ENCODE data around the gene RECK.

DNA sequence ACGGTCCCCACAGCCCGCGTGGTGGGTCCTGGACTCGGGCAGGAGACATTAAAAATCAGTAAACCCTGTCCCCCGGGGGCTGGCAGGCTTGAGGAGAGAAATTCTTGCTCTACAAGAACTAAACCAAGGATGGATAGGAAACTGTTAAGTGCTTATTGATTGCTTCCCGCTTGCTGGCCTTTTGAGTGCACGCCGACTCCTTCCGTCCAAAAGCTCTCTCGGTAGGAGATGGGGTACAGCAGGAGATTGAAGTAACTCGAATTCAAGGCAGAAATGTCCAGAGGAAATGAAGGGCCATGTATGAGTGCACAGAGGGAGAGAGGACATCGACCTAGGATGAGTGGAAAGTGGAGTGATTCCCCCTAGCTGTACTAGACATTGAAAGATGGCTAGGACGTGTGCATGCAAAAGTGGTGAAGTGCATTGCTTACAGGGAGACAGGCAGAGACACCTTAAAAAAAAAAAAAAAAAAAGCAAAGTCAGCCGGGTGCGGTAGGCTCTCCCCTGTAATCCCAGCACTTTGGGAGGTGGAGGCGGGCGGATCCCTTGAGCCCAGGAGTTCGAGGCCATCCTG, 923 bp downstream of the RECK start:
- TF ChIP-seq, protein P1, sequence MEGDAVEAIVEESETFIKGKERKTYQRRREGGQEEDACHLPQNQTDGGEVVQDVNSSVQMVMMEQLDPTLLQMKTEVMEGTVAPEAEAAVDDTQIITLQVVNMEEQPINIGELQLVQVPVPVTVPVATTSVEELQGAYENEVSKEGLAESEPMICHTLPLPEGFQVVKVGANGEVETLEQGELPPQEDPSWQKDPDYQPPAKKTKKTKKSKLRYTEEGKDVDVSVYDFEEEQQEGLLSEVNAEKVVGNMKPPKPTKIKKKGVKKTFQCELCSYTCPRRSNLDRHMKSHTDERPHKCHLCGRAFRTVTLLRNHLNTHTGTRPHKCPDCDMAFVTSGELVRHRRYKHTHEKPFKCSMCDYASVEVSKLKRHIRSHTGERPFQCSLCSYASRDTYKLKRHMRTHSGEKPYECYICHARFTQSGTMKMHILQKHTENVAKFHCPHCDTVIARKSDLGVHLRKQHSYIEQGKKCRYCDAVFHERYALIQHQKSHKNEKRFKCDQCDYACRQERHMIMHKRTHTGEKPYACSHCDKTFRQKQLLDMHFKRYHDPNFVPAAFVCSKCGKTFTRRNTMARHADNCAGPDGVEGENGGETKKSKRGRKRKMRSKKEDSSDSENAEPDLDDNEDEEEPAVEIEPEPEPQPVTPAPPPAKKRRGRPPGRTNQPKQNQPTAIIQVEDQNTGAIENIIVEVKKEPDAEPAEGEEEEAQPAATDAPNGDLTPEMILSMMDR (conservative IDR thresholded peaks at IDR 0.05 in 1 of 2, IDR thresholded peaks at IDR 0.05 in 1 of 2; ENCODE audit: low read depth in 1 of 2, low read length in 2 of 2): no peak
- no peak for TF ChIP-seq EZH2 (IDR thresholded peaks at IDR 0.05; ENCODE audit: low read length, missing control alignments)
